ENCODE data around the gene ADORA1.

Gene ADORA1

DNA sequence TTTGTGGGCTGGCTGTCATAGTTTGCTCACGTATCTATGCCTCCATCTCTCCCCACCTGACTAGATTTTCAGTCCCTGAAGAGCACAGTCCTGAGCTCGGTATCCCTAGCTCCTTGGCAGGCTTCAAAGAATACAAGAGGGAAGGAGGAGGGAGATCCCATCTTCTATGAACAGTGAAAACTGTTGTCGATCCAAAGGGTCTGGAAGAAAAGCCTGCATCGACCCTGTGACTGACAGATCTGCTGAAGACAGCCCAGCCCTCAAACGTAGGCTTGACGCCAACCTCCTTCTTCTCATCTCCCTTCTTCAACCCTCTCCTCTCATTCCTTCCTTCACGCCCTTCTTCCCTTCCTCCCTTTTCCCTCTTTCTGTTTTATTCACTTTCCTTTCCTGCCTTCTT lies 13.3 kb upstream of the ADORA1 start:
- Histone ChIP-seq H3K27me3 (ENCODE audit: low read depth, low read length) (peaks cover 14% of the 10 kb centered on the region), H3K36me3 (ENCODE audit: control insufficient read depth in 1 of 2, insufficient read depth in 2 of 2, low read length in 2 of 2) (no peaks in the 10 kb centered on the region), H3K4me1 (ENCODE audit: control insufficient read depth in 1 of 2, insufficient read depth in 2 of 2, low read length in 2 of 2) (no peaks in the 10 kb centered on the region), H3K27ac (ENCODE audit: low read length) (no peak overlapping the region), H3K9me3 (ENCODE audit: control insufficient read depth in 1 of 2, low read length in 2 of 2) (no peaks in the 10 kb centered on the region), H3K4me3 (ENCODE audit: low read depth in 1 of 2, low read length in 2 of 2) (no peak overlapping the region)

- Histone ChIP-seq H3K27ac (ENCODE audit: low read length) (no peak overlapping the region), H3K27me3 (ENCODE audit: low read depth, low read length) (peaks cover 18% of the 10 kb centered on the region), H3K9me3 (ENCODE audit: control insufficient read depth in 1 of 2, low read length in 2 of 2) (no peaks in the 10 kb centered on the region), H3K4me1 (ENCODE audit: control insufficient read depth in 1 of 2, insufficient read depth in 2 of 2, low read length in 2 of 2) (no peaks in the 10 kb centered on the region), H3K4me3 (ENCODE audit: low read depth in 1 of 2, low read length in 2 of 2) (no peak overlapping the region), H3K36me3 (ENCODE audit: control insufficient read depth in 1 of 2, insufficient read depth in 2 of 2, low read length in 2 of 2) (no peaks in the 10 kb centered on the region)
Observed at GRCh38 chr1:203116091-203116820, 11.3 kb upstream of the ADORA1 start.

DNA sequence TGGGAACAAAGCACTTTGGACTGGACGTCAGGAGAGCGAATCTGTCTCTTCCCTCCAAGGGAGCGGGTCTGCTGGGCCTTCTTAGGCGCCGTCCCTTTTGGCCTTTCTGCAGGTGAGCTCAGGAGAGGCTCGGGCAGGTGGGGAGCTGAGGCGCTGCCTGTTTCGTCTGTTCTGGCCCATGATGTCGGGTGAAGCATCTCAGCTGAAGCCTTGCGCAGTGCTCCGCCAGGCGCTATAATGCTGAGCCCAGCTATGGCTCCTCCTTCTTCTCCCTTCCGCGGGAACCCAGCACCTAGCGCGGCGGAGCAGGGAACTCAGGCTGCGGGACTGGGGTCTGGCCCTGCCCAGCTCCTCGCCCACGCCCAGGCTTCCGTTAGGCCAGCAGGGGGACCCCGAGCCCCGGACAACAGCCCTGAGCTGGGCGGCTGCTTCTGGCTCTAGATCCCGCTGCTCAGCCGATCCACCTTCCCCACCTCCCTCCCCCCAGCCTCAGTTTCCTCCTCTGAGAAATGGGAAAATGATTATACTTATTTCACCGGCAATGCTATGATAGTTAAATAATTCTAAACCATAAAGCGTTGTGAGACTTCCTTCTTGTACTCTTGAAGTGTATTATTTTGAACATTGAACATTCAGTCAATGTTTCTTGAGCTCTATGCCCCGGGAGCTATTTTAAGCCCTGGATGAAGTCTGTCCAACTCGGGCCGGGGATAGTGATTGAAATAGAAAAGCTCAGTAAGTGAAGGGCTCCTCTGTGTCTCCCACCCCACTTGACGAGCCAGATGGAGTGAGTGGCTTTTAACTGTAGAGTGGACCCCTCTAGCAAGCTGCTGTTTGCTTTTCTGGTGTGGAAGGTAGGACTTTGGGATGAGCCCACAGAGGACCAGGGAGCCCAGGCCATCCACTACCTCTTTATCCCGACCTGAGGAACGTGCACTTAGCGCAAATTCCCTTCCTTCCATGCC lies 9.6 kb upstream of the ADORA1 start:
- no peak overlapping the region for H3K27ac ChIP-seq (ENCODE audit: low read length)
- H3K36me3 ChIP-seq (ENCODE audit: control insufficient read depth in 1 of 2, insufficient read depth in 2 of 2, low read length in 2 of 2): no peaks in the 10 kb centered on the region
- H3K9me3 ChIP-seq (ENCODE audit: control insufficient read depth in 1 of 2, low read length in 2 of 2): no peaks in the 10 kb centered on the region
- no peaks in the 10 kb centered on the region for H3K4me1 ChIP-seq (ENCODE audit: control insufficient read depth in 1 of 2, insufficient read depth in 2 of 2, low read length in 2 of 2)
- H3K27me3 ChIP-seq (ENCODE audit: low read depth, low read length): peaks cover 25% of the 10 kb centered on the region
- no peak overlapping the region for H3K4me3 ChIP-seq (ENCODE audit: low read depth in 1 of 2, low read length in 2 of 2)

GRCh38 chr1:203120325-203121153 lies 7.0 kb upstream of the ADORA1 start:
- H3K4me3 ChIP-seq (ENCODE audit: low read depth in 1 of 2, low read length in 2 of 2): no peak overlapping the region
- no peaks in the 10 kb centered on the region for H3K9me3 ChIP-seq (ENCODE audit: control insufficient read depth in 1 of 2, low read length in 2 of 2)
- H3K27ac ChIP-seq (ENCODE audit: low read length): no peak overlapping the region
- H3K4me1 ChIP-seq (ENCODE audit: control insufficient read depth in 1 of 2, insufficient read depth in 2 of 2, low read length in 2 of 2): peaks cover 0 to 1% of the 10 kb centered on the region in 2 donors
- peaks cover 25% of the 10 kb centered on the region for H3K27me3 ChIP-seq (ENCODE audit: low read depth, low read length)
- H3K36me3 ChIP-seq (ENCODE audit: control insufficient read depth in 1 of 2, insufficient read depth in 2 of 2, low read length in 2 of 2): no peaks in the 10 kb centered on the region

- Histone ChIP-seq H3K36me3 (ENCODE audit: control insufficient read depth in 1 of 2, insufficient read depth in 2 of 2, low read length in 2 of 2) (no peaks in the 10 kb centered on the region), H3K27me3 (ENCODE audit: low read depth, low read length) (peaks cover 25% of the 10 kb centered on the region), H3K4me3 (ENCODE audit: low read depth in 1 of 2, low read length in 2 of 2) (no peak overlapping the region), H3K27ac (ENCODE audit: low read length) (no peak overlapping the region), H3K4me1 (ENCODE audit: control insufficient read depth in 1 of 2, insufficient read depth in 2 of 2, low read length in 2 of 2) (peaks cover 0 to 9% of the 10 kb centered on the region in 2 donors), H3K9me3 (ENCODE audit: control insufficient read depth in 1 of 2, low read length in 2 of 2) (no peaks in the 10 kb centered on the region)
Observed at GRCh38 chr1:203121186-203122015, 6.1 kb upstream of the ADORA1 start.

DNA sequence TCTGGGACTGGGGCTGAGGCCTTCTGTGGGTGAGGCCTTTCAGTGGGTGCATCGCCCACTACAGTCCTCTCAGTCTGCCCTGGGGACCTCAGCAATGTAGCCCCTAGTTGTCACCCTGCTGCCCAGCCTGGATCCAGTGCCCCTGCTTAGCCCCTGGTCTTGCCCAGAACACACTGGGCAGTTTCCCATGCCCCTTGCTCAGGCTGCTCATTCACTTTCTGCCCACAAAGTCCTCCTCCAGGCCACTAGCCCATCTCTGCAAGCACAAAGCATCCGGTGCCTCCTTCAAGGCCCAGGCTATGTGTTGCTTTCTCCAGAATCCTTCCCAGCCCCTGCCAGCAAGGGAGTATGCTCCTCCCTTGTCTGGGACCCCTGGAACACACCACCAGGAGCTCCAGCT lies 5.4 kb upstream of the ADORA1 start:
- H3K27me3 ChIP-seq (ENCODE audit: low read depth, low read length): peaks cover 25% of the 10 kb centered on the region
- H3K36me3 ChIP-seq (ENCODE audit: control insufficient read depth in 1 of 2, insufficient read depth in 2 of 2, low read length in 2 of 2): no peaks in the 10 kb centered on the region
- no peaks in the 10 kb centered on the region for H3K9me3 ChIP-seq (ENCODE audit: control insufficient read depth in 1 of 2, low read length in 2 of 2)
- no peak overlapping the region for H3K27ac ChIP-seq (ENCODE audit: low read length)
- peaks cover 2 to 16% of the 10 kb centered on the region in 2 donors for H3K4me1 ChIP-seq (ENCODE audit: control insufficient read depth in 1 of 2, insufficient read depth in 2 of 2, low read length in 2 of 2)
- H3K4me3 ChIP-seq (ENCODE audit: low read depth in 1 of 2, low read length in 2 of 2): no peak overlapping the region

DNA sequence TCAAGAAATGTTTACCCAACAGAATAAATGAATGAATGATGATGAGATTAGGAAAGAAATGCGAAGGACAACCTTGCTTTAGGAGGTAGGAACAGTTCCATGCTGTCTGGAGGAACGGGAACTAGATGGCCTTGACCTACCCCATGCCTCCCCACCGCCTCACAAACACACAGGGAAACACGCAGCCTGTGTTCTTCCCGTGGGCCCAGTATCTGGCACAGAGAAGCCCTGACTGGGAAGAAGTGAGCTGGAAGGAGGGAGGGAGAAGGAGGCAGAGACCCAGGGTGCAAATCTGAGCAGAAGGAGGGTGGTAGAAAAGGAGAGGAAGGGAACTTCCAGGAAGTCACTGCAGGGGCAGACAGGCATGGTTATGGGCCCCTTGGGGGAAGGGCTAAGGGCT lies 3.5 kb upstream of the ADORA1 start:
- H3K36me3 ChIP-seq (ENCODE audit: control insufficient read depth in 1 of 2, insufficient read depth in 2 of 2, low read length in 2 of 2): no peaks in the 10 kb centered on the region
- no peak overlapping the region for H3K27ac ChIP-seq (ENCODE audit: low read length)
- peaks cover 11% of the 10 kb centered on the region for H3K27me3 ChIP-seq (ENCODE audit: low read depth, low read length)

DNA sequence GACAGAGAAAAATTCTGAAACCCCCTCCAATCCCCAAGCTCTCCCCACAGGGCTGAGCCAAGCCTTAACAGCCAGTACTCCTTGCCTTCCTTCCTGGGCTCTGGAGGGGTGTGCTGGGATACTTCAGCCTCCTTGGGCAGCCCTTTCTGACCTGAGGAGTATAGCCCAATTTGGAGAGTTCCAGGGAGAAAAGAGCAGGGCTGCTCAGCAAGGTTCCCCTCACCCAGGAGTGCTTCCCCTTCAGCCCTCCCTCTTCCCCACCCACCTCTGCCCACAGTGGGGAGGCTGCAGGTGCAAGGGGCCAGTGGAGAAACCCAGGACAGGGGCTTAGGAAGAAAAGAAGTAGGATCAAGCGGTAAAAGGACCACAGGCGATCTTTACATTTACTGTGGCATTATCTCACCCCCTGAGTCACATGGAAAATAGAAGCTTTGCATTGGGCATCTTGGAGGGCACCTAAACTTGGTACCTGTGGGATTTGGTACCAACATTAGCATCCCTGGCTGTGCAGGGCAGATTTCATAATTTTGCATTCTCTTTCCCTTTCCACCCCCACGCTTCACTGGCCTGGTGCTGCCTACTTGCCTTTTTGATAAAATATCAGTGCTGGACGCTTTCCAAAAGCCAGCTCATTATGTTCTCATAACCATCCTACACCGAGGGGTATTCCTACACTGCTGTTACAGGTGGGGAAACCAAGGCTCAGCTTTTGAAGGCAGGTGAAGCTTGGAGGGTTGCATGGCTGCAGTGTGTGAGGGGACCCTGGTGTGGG lies 2.8 kb upstream of the ADORA1 start:
- Histone ChIP-seq H3K4me3 (ENCODE audit: low read depth in 1 of 2, low read length in 2 of 2) (no peak overlapping the region), H3K27ac (ENCODE audit: low read length) (no peak overlapping the region), H3K9me3 (ENCODE audit: control insufficient read depth in 1 of 2, low read length in 2 of 2) (no peaks in the 10 kb centered on the region), H3K36me3 (ENCODE audit: control insufficient read depth in 1 of 2, insufficient read depth in 2 of 2, low read length in 2 of 2) (no peaks in the 10 kb centered on the region), H3K27me3 (ENCODE audit: low read depth, low read length) (peaks cover 11% of the 10 kb centered on the region), H3K4me1 (ENCODE audit: control insufficient read depth in 1 of 2, insufficient read depth in 2 of 2, low read length in 2 of 2) (peaks cover 4 to 35% of the 10 kb centered on the region in 2 donors)

More for the DNA sequence above, 3.5 kb upstream of the ADORA1 start:
- Histone ChIP-seq H3K9me3 (ENCODE audit: control insufficient read depth in 1 of 2, low read length in 2 of 2) (no peaks in the 10 kb centered on the region), H3K4me1 (ENCODE audit: control insufficient read depth in 1 of 2, insufficient read depth in 2 of 2, low read length in 2 of 2) (peaks cover 4 to 30% of the 10 kb centered on the region in 2 donors), H3K4me3 (ENCODE audit: low read depth in 1 of 2, low read length in 2 of 2) (no peak overlapping the region)

DNA sequence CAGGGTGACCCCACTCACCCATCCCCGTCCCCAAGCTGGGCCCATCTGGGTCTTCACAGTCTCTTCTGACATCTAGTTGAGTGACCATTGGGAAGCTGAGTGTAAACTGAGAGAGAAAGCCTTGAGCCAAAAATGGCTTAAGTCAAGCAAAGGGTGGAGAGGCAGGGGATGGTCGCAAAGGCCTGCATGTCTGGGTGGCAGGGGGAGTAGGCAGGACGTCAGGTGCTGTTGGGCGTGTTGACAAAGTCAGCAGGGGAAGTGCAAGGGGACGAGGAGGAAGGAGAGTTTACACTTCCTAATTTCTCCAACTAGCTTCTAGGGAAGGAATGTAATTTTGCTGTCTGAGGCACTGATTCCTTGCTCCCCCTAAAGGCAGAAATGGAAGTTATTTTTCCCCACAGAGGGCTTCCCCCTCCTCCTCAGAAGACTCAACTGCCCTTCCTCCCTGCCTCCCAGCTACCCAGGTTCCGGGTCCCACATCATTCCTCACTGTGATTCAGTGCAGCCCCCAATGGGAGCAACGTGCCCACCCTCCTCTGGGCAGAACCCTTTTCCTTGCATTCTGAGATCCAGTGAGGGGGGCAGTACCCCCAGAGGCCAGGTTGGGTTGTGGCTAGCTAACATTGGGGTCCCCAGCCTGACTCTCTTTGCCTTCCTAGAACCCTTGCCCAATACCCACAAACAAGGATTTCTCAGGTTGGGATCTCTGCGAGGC lies 1.2 kb upstream of the ADORA1 start:
- no peak overlapping the region for H3K27ac ChIP-seq (ENCODE audit: low read length)
- H3K27me3 ChIP-seq (ENCODE audit: low read depth, low read length): peaks cover 7% of the 10 kb centered on the region
- no peaks in the 10 kb centered on the region for H3K36me3 ChIP-seq (ENCODE audit: control insufficient read depth in 1 of 2, insufficient read depth in 2 of 2, low read length in 2 of 2)
- peaks cover 4 to 39% of the 10 kb centered on the region in 2 donors for H3K4me1 ChIP-seq (ENCODE audit: control insufficient read depth in 1 of 2, insufficient read depth in 2 of 2, low read length in 2 of 2)
- H3K4me3 ChIP-seq (ENCODE audit: low read depth in 1 of 2, low read length in 2 of 2): no peak overlapping the region
- H3K9me3 ChIP-seq (ENCODE audit: control insufficient read depth in 1 of 2, low read length in 2 of 2): no peaks in the 10 kb centered on the region
